HUDEP-2 (cell line): ENCODE results near the gene VPS45.

ENCODE experiments used
- DNase-seq, 76 experiments: peaks; one replicate each; lab custom pipeline; 2025; ENCODE audit not compliant: unreplicated experiment in 76 of 76; lab: John Stamatoyannopoulos, UW

The VPS45 gene

DNA sequence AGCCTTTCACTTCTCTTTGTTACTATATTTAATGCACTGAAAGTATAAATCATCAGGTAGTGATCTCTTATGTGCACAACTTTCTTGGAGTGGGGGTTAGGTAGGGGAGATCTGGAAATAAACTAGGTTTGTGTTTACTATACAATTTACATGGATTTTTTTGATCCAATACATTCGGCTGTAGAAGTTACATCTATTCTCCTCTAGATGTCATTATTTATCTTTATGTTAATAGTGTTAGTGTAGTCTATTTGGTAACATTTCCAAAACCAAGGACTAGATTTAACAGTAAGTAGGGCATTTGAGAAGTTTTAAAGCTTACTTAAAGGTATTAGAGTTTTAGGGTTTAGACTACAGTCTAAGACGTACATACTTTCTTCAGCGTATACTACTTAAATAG lies 5.4 kb downstream of the VPS45 start:
- DNase-seq = peak in 2 of 76 experiments; percentile 1 to 5

GRCh38 chr1:150073516-150073915 lies 5.9 kb downstream of the VPS45 start:
- DNase-seq = no peak

- no peak for DNase-seq
These were observed 8.5 kb downstream of the VPS45 start for GRCh38 chr1:150076066-150076465.

GRCh38 chr1:150076985-150077384 lies 9.4 kb downstream of the VPS45 start:
- DNase-seq = peak in 27 of 76 experiments; percentile 2 to 58 (median 22)

DNA sequence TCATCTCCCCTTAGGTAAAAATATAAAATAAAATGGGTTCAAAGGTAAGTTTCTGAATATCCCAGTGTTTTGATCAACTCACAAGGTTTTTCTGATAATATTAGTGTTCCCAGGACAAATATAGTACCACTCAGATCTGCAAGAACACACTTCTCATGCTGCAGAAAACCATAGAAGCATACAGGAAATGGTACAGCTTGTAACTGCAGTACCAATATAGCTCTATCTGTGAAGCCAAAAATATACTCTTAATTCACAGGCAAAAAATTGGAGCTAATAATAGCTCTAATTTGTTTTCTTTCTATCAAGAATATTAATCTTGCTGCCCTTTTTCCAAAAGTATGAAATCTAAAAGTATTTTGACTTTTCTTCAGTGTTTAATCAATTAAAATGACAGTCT lies 13.2 kb downstream of the VPS45 start:
- no peak for DNase-seq

DNA sequence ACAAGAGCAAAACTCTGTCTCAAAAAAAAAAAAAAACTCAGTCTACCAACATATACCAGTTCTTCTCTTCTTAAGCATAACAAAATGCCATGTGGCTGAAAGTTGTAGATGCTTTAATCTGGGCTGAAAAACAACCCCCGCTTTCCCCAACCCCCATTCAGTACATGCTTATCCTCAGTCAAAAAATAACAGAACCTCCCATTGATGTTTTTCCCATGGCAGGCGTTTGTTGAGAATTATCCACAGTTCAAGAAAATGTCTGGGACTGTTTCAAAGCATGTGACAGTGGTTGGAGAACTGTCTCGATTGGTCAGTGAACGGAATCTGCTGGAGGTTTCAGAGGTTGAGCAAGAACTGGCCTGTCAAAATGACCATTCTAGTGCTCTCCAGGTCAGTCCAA lies 14.9 kb downstream of the VPS45 start:
- no peak for DNase-seq

GRCh38 chr1:150083907-150084306 lies 16.3 kb downstream of the VPS45 start:
- DNase-seq = no peak

GRCh38 chr1:150085406-150085805 lies 17.8 kb downstream of the VPS45 start:
- DNase-seq = no peak

DNA sequence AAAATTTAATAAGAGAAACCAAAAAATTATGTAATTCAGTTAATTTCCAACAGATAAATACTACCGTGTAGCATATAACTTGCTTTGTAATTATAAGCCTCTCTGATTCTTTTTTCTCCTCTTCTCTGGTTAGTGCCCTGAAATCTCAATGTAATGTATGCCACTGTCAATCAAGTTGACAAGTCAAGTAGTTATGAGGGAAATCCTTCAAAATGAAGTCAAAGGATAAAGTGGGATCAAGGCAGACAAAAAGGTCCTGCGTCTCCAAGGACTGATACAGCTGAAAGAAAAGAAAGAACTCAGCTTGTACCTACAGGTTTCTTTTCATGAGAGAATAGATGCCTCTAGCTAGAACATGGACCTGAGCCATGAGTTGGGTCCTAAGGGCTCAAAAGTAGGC lies 19.8 kb downstream of the VPS45 start:
- no peak for DNase-seq

- no peak for DNase-seq
These were observed 22.4 kb downstream of the VPS45 start for GRCh38 chr1:150089846-150090520.

DNA sequence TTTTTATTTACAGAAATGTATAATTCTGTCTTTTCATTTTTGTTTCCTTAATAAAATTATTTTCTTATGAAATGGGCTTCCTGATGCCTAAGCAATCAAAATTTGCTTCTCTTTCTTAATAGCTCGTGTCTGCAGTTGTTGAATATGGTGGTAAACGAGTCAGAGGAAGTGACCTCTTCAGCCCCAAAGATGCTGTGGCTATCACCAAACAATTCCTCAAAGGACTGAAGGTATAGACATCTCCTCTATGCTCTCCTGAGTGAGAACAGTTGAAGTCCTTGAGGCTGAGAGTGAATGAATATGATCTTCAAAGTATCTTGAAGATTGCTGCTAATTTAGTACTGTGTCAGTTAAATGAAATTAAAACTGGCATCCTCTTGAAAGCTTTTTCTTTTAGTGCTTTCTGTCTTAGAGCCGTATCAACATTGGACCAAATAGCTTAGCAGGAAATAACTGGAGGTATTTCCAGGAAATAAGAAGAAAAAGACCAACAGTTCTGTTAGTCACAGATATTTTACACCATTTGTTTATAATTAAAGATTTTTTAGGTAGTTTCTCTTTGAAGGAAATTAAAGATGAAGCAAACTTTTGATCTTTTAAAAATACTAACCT lies 24.7 kb downstream of the VPS45 start:
- DNase-seq = no peak

DNA sequence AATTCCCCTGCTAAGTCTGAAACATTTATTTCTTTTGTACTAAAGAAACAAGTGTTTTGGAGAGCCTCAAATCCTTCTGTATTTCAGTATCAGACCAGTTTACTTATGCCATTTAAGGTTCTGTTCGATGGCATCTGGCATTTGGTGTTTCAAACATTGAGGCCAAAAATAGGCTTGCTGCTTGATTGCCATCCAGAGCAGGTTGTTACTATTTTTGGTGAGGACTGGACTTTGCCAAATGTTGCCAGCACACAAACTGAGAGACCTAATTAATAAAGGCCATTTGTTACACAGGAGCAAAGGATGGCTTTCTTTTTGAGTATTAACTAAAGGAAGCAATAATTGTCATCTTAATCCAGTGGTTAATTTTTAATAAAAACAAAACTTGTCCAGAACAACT lies 26.2 kb downstream of the VPS45 start:
- no peak for DNase-seq

DNA sequence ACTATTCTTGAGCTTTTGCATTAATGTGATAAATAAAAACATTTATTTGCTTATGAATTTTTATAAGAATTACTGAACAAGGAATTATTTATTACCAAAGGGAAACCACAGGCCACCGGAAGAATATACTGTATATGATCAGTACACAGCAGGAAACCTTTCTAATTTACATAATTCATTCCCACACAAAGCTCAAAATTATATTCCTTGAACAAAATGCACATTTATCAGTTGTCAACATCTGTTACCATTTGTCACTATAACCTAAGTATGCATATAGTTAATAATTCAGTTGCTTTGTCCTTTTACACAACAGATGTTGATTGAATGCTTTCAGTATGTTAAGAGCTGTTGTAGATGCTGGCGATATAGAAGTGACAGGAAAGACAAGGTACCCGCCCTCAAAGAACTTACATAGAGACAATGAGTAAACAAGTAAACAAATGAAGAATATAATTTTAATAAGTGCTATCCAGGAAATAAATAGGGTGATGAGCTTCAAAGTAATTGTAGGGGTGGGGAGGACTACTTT lies 27.2 kb downstream of the VPS45 start:
- no peak for DNase-seq

- DNase-seq = no peak
These were observed 35.4 kb downstream of the VPS45 start for GRCh38 chr1:150102986-150103385.

DNA sequence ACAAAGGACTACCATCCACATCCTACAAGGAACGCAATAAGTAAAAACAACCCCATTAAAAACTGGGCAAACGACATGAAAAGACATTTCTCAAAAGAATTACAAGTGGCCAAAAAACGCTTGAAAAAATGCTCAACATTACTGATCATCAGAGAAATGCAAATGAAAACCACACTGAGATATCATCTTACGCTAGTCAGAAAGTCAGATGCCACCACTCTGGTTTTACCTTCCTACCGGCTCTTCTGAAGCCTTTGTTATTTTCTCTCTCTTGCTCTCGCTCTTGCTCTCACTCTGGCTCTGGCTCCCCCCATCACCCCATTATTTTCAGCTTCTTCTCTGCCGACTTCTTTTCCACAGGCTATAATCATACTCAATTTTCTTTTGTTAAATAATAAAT lies 38.8 kb downstream of the VPS45 start:
- DNase-seq = no peak

DNA sequence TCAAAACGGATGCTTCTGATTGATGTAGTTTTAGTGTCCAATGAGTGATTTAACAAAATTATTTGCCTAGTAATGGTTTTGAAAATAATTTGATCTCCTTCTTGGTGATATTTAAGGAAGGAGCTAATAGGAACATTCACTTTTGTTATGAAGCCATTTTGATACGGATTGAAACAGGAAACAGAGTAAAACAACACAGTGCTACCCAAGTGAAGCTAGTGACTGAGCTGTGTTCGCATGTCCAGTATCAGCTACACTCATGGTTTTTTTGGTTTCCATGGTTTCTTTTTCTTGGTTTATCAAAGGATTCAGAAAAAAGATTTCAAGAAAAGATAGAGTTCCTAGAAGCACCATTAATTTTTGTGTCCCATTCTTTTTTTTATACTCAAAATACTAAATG lies 42.0 kb downstream of the VPS45 start:
- no peak for DNase-seq

- no peak for DNase-seq
These were observed 42.5 kb downstream of the VPS45 start for GRCh38 chr1:150110116-150110515.

GRCh38 chr1:150111670-150112069 lies 44.1 kb downstream of the VPS45 start:
- no peak for DNase-seq

DNA sequence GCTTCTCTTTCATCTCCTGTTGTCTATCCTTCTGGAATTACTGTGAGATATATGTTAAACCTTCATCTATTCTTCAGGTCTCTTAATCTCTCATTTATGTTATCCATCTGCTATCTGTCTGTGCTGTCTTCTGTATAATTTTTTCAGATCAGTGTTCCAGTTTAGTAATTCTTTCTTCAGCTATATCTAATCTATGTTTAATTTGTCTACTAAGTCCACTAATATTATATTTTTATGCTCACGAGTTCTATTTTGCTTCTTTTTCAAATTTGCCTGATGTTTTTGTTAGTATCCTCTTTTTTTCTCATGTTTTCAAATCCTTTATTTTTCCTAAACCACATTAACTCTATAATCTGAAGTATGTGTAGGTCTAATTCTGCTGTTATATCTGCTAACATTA lies 47.5 kb downstream of the VPS45 start:
- DNase-seq = no peak

- no peak for DNase-seq
These were observed 51.1 kb downstream of the VPS45 start for GRCh38 chr1:150118716-150119115.

GRCh38 chr1:150121236-150121862 lies 53.8 kb downstream of the VPS45 start:
- DNase-seq = no peak

GRCh38 chr1:150126811-150127210 lies 59.2 kb downstream of the VPS45 start:
- DNase-seq = no peak
